LNCAP (cell line): ENCODE data around the gene SHISA8.

Experiments used
- CTCF ChIP-seq: fragments of 450-650 bp; IDR thresholded peaks from 2 replicates; pipeline ENCODE4 v1.5.1; 2017; ENCODE audit warnings: mild to moderate bottlenecking

SHISA8 gene

GRCh38 chr22:41915035-41915785, at the start of gene SHISA8:
Gene SHISA8 (minus strand): TSS chr22:41915074. CDS start chr22:41914667, 407 bp downstream.
- TF ChIP-seq CTCF = no peak

GRCh38 chr22:41964112-41964491, 49.2 kb upstream of the SHISA8 start:
- TF ChIP-seq CTCF = no peak

- no peak for TF ChIP-seq CTCF
These were observed 48.7 kb upstream of the SHISA8 start for GRCh38 chr22:41963453-41964111.

GRCh38 chr22:41957941-41958556, 43.2 kb upstream of the SHISA8 start:
- no peak for TF ChIP-seq CTCF

GRCh38 chr22:41952713-41953112, 37.8 kb upstream of the SHISA8 start:
- TF ChIP-seq CTCF = no peak

- no peak for TF ChIP-seq CTCF
These were observed 37.1 kb upstream of the SHISA8 start, which contains the start of gene SMIM45 for GRCh38 chr22:41951898-41952474. Gene SMIM45 (plus strand): TSS chr22:41952150.

GRCh38 chr22:41949297-41949965, 34.6 kb upstream of the SHISA8 start:
- TF ChIP-seq CTCF = no peak
